HepG2 (cell line): ENCODE results near the gene YY1AP1. TPM values are rescaled to one million over a fixed set of nuclear protein-coding genes. Genes with fewer than 3 reads are reported as not detected.

Source experiments
- ATAC-seq: fragments of 200-7000 bp; cut with Tn5 transposase; 3 replicates; pipeline ENCODE4 v1.9.1; 2020; ENCODE audit warnings: mild to moderate bottlenecking, moderate library complexity
- BruUV-seq: library from RNA; stranded (reverse); fragments of 400-500 nt; replicated peaks from 2 replicates; lab custom pipeline; 2021; lab: Mats Ljungman, UMichigan
- CTCF ChIA-PET: fragments of 300-600 bp; formaldehyde crosslinking; extraction: SDS; loops from one replicate; lab custom pipeline; 2021; ENCODE audit warnings: low total read pairs, inconsistent platforms, low intra/inter-chr PET ratio; lab: Yijun Ruan, JAX
- POLR2A ChIA-PET: fragments of 350-600 bp; sonication (Branson Sonifier 250); formaldehyde crosslinking; loops from one replicate; lab custom pipeline; 2020; ENCODE audit warnings: antibody characterized with exemption, inconsistent platforms; lab: Yijun Ruan, JAX
- DNase-seq: peaks from one replicate; pipeline ENCODE4 v3.0.0-alpha.2; 2015; ENCODE audit warnings: low spot score
- FAIRE-seq: peaks from 3 replicates; lab custom pipeline; 2011; peaks lifted over from hg19 to GRCh38; lab: Jason Lieb, UNC
- H2AFZ ChIP-seq: one replicate; pipeline ENCODE4 v1.6.1; 2011; ENCODE audit warnings: low read length, inconsistent platforms
- H3K27ac ChIP-seq: fragments of 300-600 bp; 3 replicates; pipeline ENCODE4 v1.8.0; 2011; ENCODE audit warnings: mixed run types, mild to moderate bottlenecking, mixed read lengths, low read length, inconsistent platforms; ENCODE audit not compliant: insufficient read depth; ENCODE audit errors: extremely low read length
- H3K27me3 ChIP-seq, 2 experiments: fragments of 200-600 bp in 1 of 2; 2 replicates in 1 of 2; 3 replicates in 1 of 2; pipeline versions ENCODE4 v1.6.0 to v1.8.0; 2011; ENCODE audit warnings: low read length in 2 of 2, mild to moderate bottlenecking in 2 of 2, moderate library complexity in 2 of 2, inconsistent platforms in 1 of 2; ENCODE audit not compliant: insufficient read depth in 2 of 2, control insufficient read depth in 1 of 2
- H3K36me3 ChIP-seq, 2 experiments: fragments of 200-600 bp in 1 of 2; replicated peaks in 1 of 2; 2 replicates in 1 of 2; 3 replicates in 1 of 2; pipeline versions ENCODE4 v1.5.1 to v1.8.0; 2011; ENCODE audit warnings: low read length in 2 of 2, inconsistent platforms in 1 of 2; ENCODE audit not compliant: insufficient read depth in 2 of 2, control insufficient read depth in 1 of 2
- H3K4me1 ChIP-seq: 2 replicates; pipeline ENCODE4 v1.5.1; 2012; ENCODE audit warnings: low read length, inconsistent platforms; ENCODE audit not compliant: insufficient read depth
- H3K4me2 ChIP-seq: 2 replicates; pipeline ENCODE4 v1.6.0; 2011; ENCODE audit warnings: low read depth, low read length, inconsistent platforms
- H3K4me3 ChIP-seq, 3 experiments: fragments of 200-600 bp in 1 of 3; sonication (generic), shearing (Covaris generic) in 1 of 3; replicated peaks in 1 of 3; 2 replicates each; pipeline ENCODE4 v1.5.1; 2011 to 2016; ENCODE audit warnings: low read length in 3 of 3, inconsistent platforms in 2 of 3, low read depth in 2 of 3, mild to moderate bottlenecking in 2 of 3, control low read depth in 1 of 3, mixed read lengths in 1 of 3; ENCODE audit not compliant: insufficient read depth in 1 of 3
- H3K79me2 ChIP-seq: one replicate; pipeline ENCODE4 v1.6.1; 2011; ENCODE audit warnings: low read length, inconsistent platforms; ENCODE audit not compliant: insufficient read depth
- H3K9ac ChIP-seq: 2 replicates; pipeline ENCODE4 v1.6.0; 2011; ENCODE audit warnings: mild to moderate bottlenecking, low read depth, low read length, inconsistent platforms; ENCODE audit not compliant: insufficient read depth
- H3K9me3 ChIP-seq: 2 replicates; pipeline ENCODE4 v1.5.1; 2012; ENCODE audit warnings: mild to moderate bottlenecking, low read length
- H4K20me1 ChIP-seq: 2 replicates; pipeline ENCODE4 v1.6.0; 2011; ENCODE audit warnings: inconsistent platforms, mild to moderate bottlenecking, low read length, moderate library complexity; ENCODE audit not compliant: insufficient read depth
- ATF7-NPFF ChIP-seq: sonication (generic); formaldehyde crosslinking; IDR thresholded peaks from 2 replicates; pipeline ENCODE4 v1.8.1; 2023; ENCODE audit warnings: mild to moderate bottlenecking, low read depth, missing genetic modification reagents, moderate library complexity
- GATAD1 ChIP-seq: IDR thresholded peaks from 2 replicates; pipeline ENCODE4 v1.6.1; 2016; ENCODE audit warnings: missing genetic modification reagents, missing compliant biosample characterization
- MLLT10 ChIP-seq: sonication (generic); formaldehyde crosslinking; IDR thresholded peaks from 2 replicates; pipeline ENCODE4 v1.4.0; 2020; ENCODE audit warnings: missing genetic modification reagents
- MTF2 ChIP-seq: sonication (generic); formaldehyde crosslinking; IDR thresholded peaks from 2 replicates; pipeline ENCODE4 v1.5.0; 2020; ENCODE audit warnings: missing genetic modification reagents, borderline replicate concordance
- NRL ChIP-seq: sonication (generic); formaldehyde crosslinking; IDR thresholded peaks from 2 replicates; pipeline ENCODE4 v1.5.0; 2020; ENCODE audit warnings: missing genetic modification reagents, mild to moderate bottlenecking, moderate library complexity, borderline replicate concordance
- YY1 ChIP-seq: IDR thresholded peaks from 2 replicates; pipeline ENCODE4 v1.6.1; 2011; ENCODE audit warnings: low read length, low read depth, moderate library complexity, mild to moderate bottlenecking; ENCODE audit not compliant: insufficient read depth, insufficient replicate concordance
- ZNF562 ChIP-seq: sonication (generic); formaldehyde crosslinking; IDR thresholded peaks from 2 replicates; pipeline ENCODE4 v1.8.0; 2022; ENCODE audit warnings: missing genetic modification reagents, borderline replicate concordance
- ZNF687 ChIP-seq: sonication (generic); formaldehyde crosslinking; IDR thresholded peaks from 2 replicates; pipeline ENCODE4 v1.5.1; 2020; ENCODE audit warnings: mild to moderate bottlenecking, missing genetic modification reagents, moderate library complexity
- ZNF709 ChIP-seq: sonication (generic); formaldehyde crosslinking; IDR thresholded peaks from 2 replicates; pipeline ENCODE4 v1.5.0; 2020; ENCODE audit warnings: mild to moderate bottlenecking, missing genetic modification reagents
- ZNF770 ChIP-seq: sonication (generic); formaldehyde crosslinking; IDR thresholded peaks from 2 replicates; pipeline ENCODE4 v1.5.0; 2020; ENCODE audit warnings: mild to moderate bottlenecking, missing genetic modification reagents
- ZNF879 ChIP-seq: sonication (generic); formaldehyde crosslinking; IDR thresholded peaks from 2 replicates; pipeline ENCODE4 v1.8.1; 2023; ENCODE audit warnings: missing genetic modification reagents
- WGBS: methylation state at CpG from one replicate; pipeline ENCODE4 v1.1.6; 2017; ENCODE audit warnings: low lambda C conversion rate; 5-methylcytosine and 5-hydroxymethylcytosine counted together
- in situ Hi-C: cut with HindIII; loops from 2 replicates; pipeline ENCODE4 v1.10.0; 2017; ENCODE audit warnings: low pct_unique_long_range_greater_than_20kb; ENCODE audit not compliant: extremely low pct_ligation_motif_present
- intact Hi-C: fragments of 100-400 bp; cut with micrococcal nuclease; formaldehyde crosslinking; loops from one replicate; pipeline ENCODE4 v1.10.0; 2022; ENCODE audit not compliant: unreplicated experiment
- polyA plus RNA-seq, 8 experiments: library from polyadenylated mRNA; depleted of rRNA in 3 of 8; stranded (reverse) in 7 of 8; unstranded in 1 of 8; fragments of >200 nt; fragmentation: Illumina TruSeq in 4 of 8; extraction: Trizol in 4 of 8; gene quantifications; 2 replicates each; pipeline versions ENCODE4 v1.2.1 to v1.2.3, GENCODE V29; 2011 to 2016; ENCODE audit warnings: low read depth in 4 of 8, missing spikeins in 1 of 8, mixed read lengths in 1 of 8; ENCODE audit not compliant: insufficient read depth in 1 of 8
- total RNA-seq, 5 experiments: library from RNA; depleted of rRNA; stranded (reverse); fragments of >200 nt; fragmentation: Illumina TruSeq; extraction: Trizol; gene quantifications; 2 replicates each; pipeline ENCODE4 v1.2.3, GENCODE V29; 2016; ENCODE audit warnings: low read depth in 1 of 5
- TF ChIP-seq, protein P1 (sequence below): sonication (generic); IDR thresholded peaks from 2 replicates; pipeline ENCODE4 v1.6.1; 2016; ENCODE audit warnings: low read depth, borderline replicate concordance
- TF ChIP-seq, protein P2 (sequence below): sonication (generic); formaldehyde crosslinking; IDR thresholded peaks from 2 replicates; pipeline ENCODE4 v1.5.0; 2020; ENCODE audit warnings: mild to moderate bottlenecking, missing genetic modification reagents

Gene YY1AP1
- total and polyA plus RNA-seq, 2 of the 13 experiments (the other 11 are each of a cell fraction or from before 2014, with no cell fraction given): 28.5 to 69.4 TPM

GRCh38 chr1:155687705-155688323 is 760 bp downstream of the YY1AP1 start (continued):
- TF ChIP-seq YY1: peak; percentile 93
- 0 out of 2 replicates have a peak, but pooled peaks have one; percentile 7 for TF ChIP-seq NRL (CRISPR knock-in tag)
- 0 out of 2 replicates have a peak, but pooled peaks have one; percentile 20 for TF ChIP-seq ZNF879

DNA sequence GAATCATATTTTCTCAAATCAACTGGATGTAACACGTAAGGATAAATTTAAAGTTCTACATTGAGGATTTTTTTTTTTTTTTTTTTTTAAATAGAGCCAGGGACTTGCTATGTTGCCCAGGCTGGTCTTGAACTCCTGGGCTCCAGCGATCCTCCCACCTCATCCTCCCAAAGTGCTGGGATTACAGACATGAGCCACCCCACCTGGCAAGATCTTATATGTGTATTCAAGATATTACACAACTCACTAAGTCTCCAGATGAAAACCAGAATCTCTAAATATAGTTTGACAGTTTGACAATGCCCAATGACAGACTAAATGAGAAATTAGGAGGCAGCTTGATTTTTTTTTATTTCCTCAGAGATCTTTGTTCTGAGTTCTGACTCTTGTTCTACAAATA is 6.8 kb downstream of the YY1AP1 start:
- WGBS: 99% methylated on average over 2 of the region's 2 CpGs
- Histone ChIP-seq H3K9ac (no peak overlapping the region), H3K9me3 (no peaks in the 10 kb centered on the region), H4K20me1 (peaks cover 13% of the 10 kb centered on the region), H3K36me3 (peaks cover 8 to 41% of the 10 kb centered on the region in 2 experiments; a peak in 4 of 5 replicates), H3K27me3 (no peaks in the 10 kb centered on the region), H3K79me2 (peaks cover 71% of the 10 kb centered on the region), H2AFZ (no peak overlapping the region), H3K27ac (no peak overlapping the region), H3K4me3 (no peak overlapping the region), H3K4me2 (no peak overlapping the region), H3K4me1 (peaks cover 26% of the 10 kb centered on the region)
- no TSS peak for BruUV-seq
- DNase-seq (no peak), ATAC-seq (no peak), FAIRE-seq (no peak)
- ChIA-PET POLR2A (no interaction called here), CTCF (no interaction called here)
- in situ Hi-C loops (no loop called here), intact Hi-C loops (no loop called here)
- TF ChIP-seq, protein P1, sequence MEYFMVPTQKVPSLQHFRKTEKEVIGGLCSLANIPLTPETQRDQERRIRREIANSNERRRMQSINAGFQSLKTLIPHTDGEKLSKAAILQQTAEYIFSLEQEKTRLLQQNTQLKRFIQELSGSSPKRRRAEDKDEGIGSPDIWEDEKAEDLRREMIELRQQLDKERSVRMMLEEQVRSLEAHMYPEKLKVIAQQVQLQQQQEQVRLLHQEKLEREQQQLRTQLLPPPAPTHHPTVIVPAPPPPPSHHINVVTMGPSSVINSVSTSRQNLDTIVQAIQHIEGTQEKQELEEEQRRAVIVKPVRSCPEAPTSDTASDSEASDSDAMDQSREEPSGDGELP: no peak
- TF ChIP-seq ZNF687 (CRISPR knock-in tag): no peak
- TF ChIP-seq, protein P2, sequence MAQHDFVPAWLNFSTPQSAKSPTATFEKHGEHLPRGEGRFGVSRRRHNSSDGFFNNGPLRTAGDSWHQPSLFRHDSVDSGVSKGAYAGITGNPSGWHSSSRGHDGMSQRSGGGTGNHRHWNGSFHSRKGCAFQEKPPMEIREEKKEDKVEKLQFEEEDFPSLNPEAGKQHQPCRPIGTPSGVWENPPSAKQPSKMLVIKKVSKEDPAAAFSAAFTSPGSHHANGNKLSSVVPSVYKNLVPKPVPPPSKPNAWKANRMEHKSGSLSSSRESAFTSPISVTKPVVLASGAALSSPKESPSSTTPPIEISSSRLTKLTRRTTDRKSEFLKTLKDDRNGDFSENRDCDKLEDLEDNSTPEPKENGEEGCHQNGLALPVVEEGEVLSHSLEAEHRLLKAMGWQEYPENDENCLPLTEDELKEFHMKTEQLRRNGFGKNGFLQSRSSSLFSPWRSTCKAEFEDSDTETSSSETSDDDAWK (CRISPR knock-in tag): no peak
- no peak for TF ChIP-seq MTF2 (CRISPR knock-in tag)
- no peak for TF ChIP-seq GATAD1 (CRISPR knock-in tag)
- no peak for TF ChIP-seq ZNF562
- TF ChIP-seq MLLT10 (CRISPR knock-in tag): no peak
- TF ChIP-seq ZNF770: no peak
- no peak for TF ChIP-seq ZNF709 (CRISPR knock-in tag)
- no peak for TF ChIP-seq ATF7-NPFF (CRISPR knock-in tag)
